Gastroesophageal sphincter (tissue), 3 donors: ENCODE results near the gene GNAO1.

Experiments used
- CTCF ChIP-seq, 4 experiments: fragments of 200-600 bp in 2 of 4; fragments of 450-650 bp in 2 of 4; sonication (generic) in 1 of 4; IDR thresholded peaks; one replicate each; pipeline ENCODE4 v1.5.1; 2017 to 2019; ENCODE audit warnings: antibody characterized with exemption in 4 of 4, mild to moderate bottlenecking in 2 of 4, moderate library complexity in 2 of 4
- POLR2A ChIP-seq, 2 donors: fragments of 450-650 bp; IDR thresholded peaks; one replicate each; pipeline ENCODE4 v1.6.1; 2017; ENCODE audit warnings: antibody characterized with exemption in 2 of 2, mild to moderate bottlenecking in 2 of 2, moderate library complexity in 1 of 2
- POLR2AphosphoS5 ChIP-seq: sonication (generic); formaldehyde crosslinking; IDR thresholded peaks from one replicate; pipeline ENCODE4 v1.6.1; 2017; ENCODE audit warnings: antibody characterized with exemption

GRCh38 chr16:56234737-56235136 lies 43.4 kb downstream of the GNAO1 start:
- no peak for TF ChIP-seq POLR2AphosphoS5
- no peak for TF ChIP-seq POLR2A (IDR thresholded peaks at IDR 0.05)
- no peak for TF ChIP-seq CTCF (IDR thresholded peaks at IDR 0.05)
